ENCODE results near the gene FAN1. TPM values are rescaled to one million over a fixed set of nuclear protein-coding genes. Genes with fewer than 3 reads are reported as not detected.

FAN1 gene
- total RNA-seq, 4 donors from 2014 or later, result 16.2 to 45.5 (median 22.8) TPM

- TF ChIP-seq POLR2AphosphoS5 (IDR thresholded peaks at IDR 0.05) (no peak), EP300 (IDR thresholded peaks at IDR 0.05) (no peak), CTCF (IDR thresholded peaks at IDR 0.05) (no peak), POLR2A (IDR thresholded peaks at IDR 0.05) (no peak)
- WGBS, result 73% methylated on average over 5 of the region's 5 CpGs
- H3K27me3 ChIP-seq, result no peaks in the 10 kb centered on the region
- no peak overlapping the region for H3K27ac ChIP-seq
- H3K9me3 ChIP-seq, result no peaks in the 10 kb centered on the region
- H3K36me3 ChIP-seq, result peaks cover 94% of the 10 kb centered on the region
- peaks cover 7% of the 10 kb centered on the region for H3K4me1 ChIP-seq
- no peak for DNase-seq (ENCODE audit: low spot score in 2 of 2)
- H3K4me3 ChIP-seq, result no peak overlapping the region
These were observed 20.6 kb downstream of the FAN1 start for GRCh38 chr15:30924353-30924752.

- TF ChIP-seq EP300 (IDR thresholded peaks at IDR 0.05) (no peak), POLR2AphosphoS5 (IDR thresholded peaks at IDR 0.05) (no peak), CTCF (IDR thresholded peaks at IDR 0.05) (no peak), POLR2A (IDR thresholded peaks at IDR 0.05) (no peak)
- Histone ChIP-seq H3K4me3 (no peak overlapping the region), H3K36me3 (peaks cover 90% of the 10 kb centered on the region), H3K4me1 (peaks cover 7% of the 10 kb centered on the region), H3K27ac (no peak overlapping the region), H3K9me3 (no peaks in the 10 kb centered on the region), H3K27me3 (no peaks in the 10 kb centered on the region)
- WGBS, result 90% methylated on average over 2 of the region's 9 CpGs
- DNase-seq (ENCODE audit: low spot score in 2 of 2), result no peak
These were observed 22.0 kb downstream of the FAN1 start for GRCh38 chr15:30925686-30926085.

GRCh38 chr15:30926161-30926560, 22.4 kb downstream of the FAN1 start:
- no peak for DNase-seq (ENCODE audit: low spot score in 2 of 2)
- no peak overlapping the region for H3K27ac ChIP-seq
- peaks cover 90% of the 10 kb centered on the region for H3K36me3 ChIP-seq
- H3K4me3 ChIP-seq, result no peak overlapping the region
- WGBS, result 92% methylated on average over 8 of the region's 8 CpGs
- no peak for TF ChIP-seq POLR2AphosphoS5 (IDR thresholded peaks at IDR 0.05)
- H3K27me3 ChIP-seq, result no peaks in the 10 kb centered on the region
- peaks cover 7% of the 10 kb centered on the region for H3K4me1 ChIP-seq
- no peaks in the 10 kb centered on the region for H3K9me3 ChIP-seq

- no peaks in the 10 kb centered on the region for H3K27me3 ChIP-seq
- WGBS, result 88% methylated on average over 5 of the region's 7 CpGs
- no peak for DNase-seq (ENCODE audit: low spot score in 2 of 2)
- TF ChIP-seq CTCF (IDR thresholded peaks at IDR 0.05) (no peak), POLR2A (IDR thresholded peaks at IDR 0.05) (no peak), EP300 (IDR thresholded peaks at IDR 0.05) (no peak), POLR2AphosphoS5 (IDR thresholded peaks at IDR 0.05) (no peak)
- H3K4me1 ChIP-seq, result peaks cover 7% of the 10 kb centered on the region
- H3K36me3 ChIP-seq, result peaks cover 85% of the 10 kb centered on the region
- no peak overlapping the region for H3K4me3 ChIP-seq
- no peak overlapping the region for H3K27ac ChIP-seq
- no peaks in the 10 kb centered on the region for H3K9me3 ChIP-seq
These were observed 23.5 kb downstream of the FAN1 start for GRCh38 chr15:30927148-30927761.

- H3K4me3 ChIP-seq, result no peak overlapping the region
- H3K36me3 ChIP-seq, result peaks cover 77% of the 10 kb centered on the region
- DNase-seq (ENCODE audit: low spot score in 2 of 2), result no peak
- H3K4me1 ChIP-seq, result peaks cover 7% of the 10 kb centered on the region
- no peak overlapping the region for H3K27ac ChIP-seq
- no peaks in the 10 kb centered on the region for H3K27me3 ChIP-seq
- 86% methylated on average over 5 of the region's 5 CpGs for WGBS
- no peaks in the 10 kb centered on the region for H3K9me3 ChIP-seq
- TF ChIP-seq CTCF (IDR thresholded peaks at IDR 0.05), result no peak
- no peak for TF ChIP-seq POLR2A (IDR thresholded peaks at IDR 0.05)
- TF ChIP-seq POLR2AphosphoS5 (IDR thresholded peaks at IDR 0.05), result no peak
- TF ChIP-seq EP300 (IDR thresholded peaks at IDR 0.05), result no peak
These were observed 24.4 kb downstream of the FAN1 start for GRCh38 chr15:30928076-30928475.

All from suprapubic skin (tissue), 4 donors.